HEK293 (cell line): ENCODE results near the gene DENND1C.

ENCODE experiments used
- CTCF ChIA-PET: fragments of 350-600 bp; formaldehyde crosslinking; extraction: SDS; loops from one replicate; lab custom pipeline; 2021; ENCODE audit warnings: antibody characterized with exemption; lab: Yijun Ruan, JAX
- POLR2A ChIA-PET: fragments of 300-600 bp; formaldehyde crosslinking; extraction: SDS; loops from one replicate; lab custom pipeline; 2020; ENCODE audit warnings: antibody characterized with exemption, inconsistent platforms; lab: Yijun Ruan, JAX
- H3K27ac ChIP-seq: fragments of 200-500 bp; sonication (Bioruptor generic); 2 replicates; pipeline ENCODE4 v1.5.1; 2014; ENCODE audit warnings: low read depth, low read length, control low read depth, inconsistent platforms; ENCODE audit errors: extremely low read depth
- H3K36me3 ChIP-seq, 2 experiments: fragments of 200-500 bp in 1 of 2; sonication (Bioruptor generic) in 1 of 2; 1 replicate in 1 of 2; 2 replicates in 1 of 2; pipeline ENCODE4 v1.5.1; 2014 to 2017; ENCODE audit warnings: inconsistent platforms in 2 of 2, low read length in 2 of 2; ENCODE audit not compliant: control insufficient read depth in 2 of 2, insufficient read depth in 1 of 2
- H3K4me1 ChIP-seq: fragments of 200-500 bp; sonication (Bioruptor generic); 2 replicates; pipeline ENCODE4 v1.5.1; 2014; ENCODE audit warnings: mild to moderate bottlenecking, low read length, inconsistent platforms; ENCODE audit not compliant: control insufficient read depth, insufficient read depth
- H3K4me3 ChIP-seq: 2 replicates; pipeline ENCODE4 v1.5.1; 2011; ENCODE audit warnings: low read depth, mild to moderate bottlenecking, control low read depth, low read length, moderate library complexity
- H3K9me3 ChIP-seq: fragments of 200-500 bp; sonication (Bioruptor generic); 2 replicates; pipeline ENCODE4 v1.5.1; 2014; ENCODE audit warnings: low read depth, low read length, inconsistent platforms; ENCODE audit not compliant: control insufficient read depth, insufficient read depth
- KLF1 ChIP-seq: fragments of 450-650 bp; formaldehyde crosslinking; IDR thresholded peaks from 2 replicates; pipeline ENCODE4 v1.5.1; 2016; ENCODE audit warnings: missing biosample characterization, missing genetic modification characterization
- MEIS1 ChIP-seq: sonication (generic); formaldehyde crosslinking; IDR thresholded peaks from 2 replicates; pipeline ENCODE4 v1.8.1; 2022; ENCODE audit warnings: missing genetic modification reagents, mild to moderate bottlenecking, borderline replicate concordance
- SCRT1 ChIP-seq: fragments of 450-650 bp; formaldehyde crosslinking; IDR thresholded peaks from 2 replicates; pipeline ENCODE4 v1.5.1; 2016; ENCODE audit warnings: missing biosample characterization, missing genetic modification characterization, borderline replicate concordance
- ZEB2 ChIP-seq: fragments of 450-650 bp; formaldehyde crosslinking; IDR thresholded peaks from 2 replicates; pipeline ENCODE4 v1.5.1; 2016; ENCODE audit warnings: missing biosample characterization, missing genetic modification characterization
- ZIC2 ChIP-seq: fragments of 450-650 bp; formaldehyde crosslinking; IDR thresholded peaks from 2 replicates; pipeline ENCODE4 v1.5.1; 2016; ENCODE audit warnings: missing biosample characterization, missing genetic modification characterization
- ZNF394 ChIP-seq: fragments of 450-650 bp; formaldehyde crosslinking; IDR thresholded peaks from 2 replicates; pipeline ENCODE4 v1.5.1; 2016; ENCODE audit warnings: missing biosample characterization, missing genetic modification characterization, mild to moderate bottlenecking, moderate library complexity, borderline replicate concordance
- ZNF404 ChIP-seq: fragments of 450-650 bp; formaldehyde crosslinking; IDR thresholded peaks from 2 replicates; pipeline ENCODE4 v1.5.1; 2017; ENCODE audit warnings: missing biosample characterization, missing genetic modification characterization
- ZNF571 ChIP-seq: fragments of 450-650 bp; formaldehyde crosslinking; IDR thresholded peaks from 2 replicates; pipeline ENCODE4 v1.5.0; 2017; ENCODE audit warnings: missing biosample characterization, missing genetic modification characterization
- ZNF664 ChIP-seq: fragments of 450-650 bp; formaldehyde crosslinking; IDR thresholded peaks from 2 replicates; pipeline ENCODE4 v1.5.1; 2016; ENCODE audit warnings: missing biosample characterization, missing genetic modification characterization
- ZNF707 ChIP-seq: fragments of 450-650 bp; formaldehyde crosslinking; IDR thresholded peaks from 2 replicates; pipeline ENCODE4 v1.5.1; 2016; ENCODE audit warnings: missing biosample characterization, missing genetic modification characterization
- ZNF837 ChIP-seq: fragments of 450-650 bp; formaldehyde crosslinking; IDR thresholded peaks from 2 replicates; pipeline ENCODE4 v1.5.1; 2016; ENCODE audit warnings: missing biosample characterization, missing genetic modification characterization
- ZNF843 ChIP-seq: fragments of 450-650 bp; formaldehyde crosslinking; IDR thresholded peaks from 2 replicates; pipeline ENCODE4 v1.5.1; 2016; ENCODE audit warnings: missing biosample characterization, missing genetic modification characterization
- TF ChIP-seq, protein P1 (sequence below): fragments of 450-650 bp; formaldehyde crosslinking; IDR thresholded peaks from 2 replicates; pipeline ENCODE4 v1.5.1; 2017; ENCODE audit warnings: missing biosample characterization, missing genetic modification characterization
- TF ChIP-seq, protein P2 (sequence below): fragments of 450-650 bp; formaldehyde crosslinking; IDR thresholded peaks from 2 replicates; pipeline ENCODE4 v1.5.1; 2016; ENCODE audit warnings: missing biosample characterization, missing genetic modification characterization
- TF ChIP-seq, protein P3 (sequence below): fragments of 450-650 bp; IDR thresholded peaks from 2 replicates; pipeline ENCODE4 v1.5.1; 2018; ENCODE audit warnings: missing biosample characterization, mild to moderate bottlenecking, missing genetic modification characterization
- TF ChIP-seq, protein P4 (sequence below): fragments of 450-650 bp; formaldehyde crosslinking; IDR thresholded peaks from 2 replicates; pipeline ENCODE4 v1.5.1; 2016; ENCODE audit warnings: missing biosample characterization, missing genetic modification characterization

DENND1C gene

DNA sequence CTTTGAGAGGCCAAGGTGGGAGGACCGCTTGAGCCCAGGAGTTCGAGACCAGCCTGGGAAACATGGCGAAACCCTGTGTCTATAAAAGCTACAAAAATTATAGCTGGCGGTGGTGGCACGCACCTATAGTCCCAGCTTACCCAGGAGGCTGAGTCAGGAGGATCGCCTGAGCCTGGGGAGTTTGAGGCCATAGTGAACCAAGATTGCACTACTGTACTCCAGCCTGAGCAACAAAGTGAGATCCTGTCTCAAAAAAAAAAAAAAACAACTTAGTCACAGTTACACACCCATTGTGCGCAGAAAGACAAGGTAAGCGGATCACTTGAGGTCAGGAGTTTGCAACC, 728 bp upstream of the DENND1C start:
- ChIA-PET CTCF (interaction anchor here (0.6 to 2.0 kb wide), 8 partner anchors 8 to 285 kb away, joined by 3 to 7 read pairs (median 3); partner anchors contain the start of genes ALKBH7, CLPP and SH2D3A), POLR2A (interaction anchor here (0.6 kb wide), 1 partner anchor 170 kb away, joined by 3 read pairs; no protein-coding TSS in a partner anchor)
- Histone ChIP-seq H3K36me3 (no peaks in the 10 kb centered on the region), H3K4me3 (no peak overlapping the region), H3K4me1 (no peaks in the 10 kb centered on the region), H3K27ac (no peak overlapping the region), H3K9me3 (no peaks in the 10 kb centered on the region)
- TF ChIP-seq, protein P1, sequence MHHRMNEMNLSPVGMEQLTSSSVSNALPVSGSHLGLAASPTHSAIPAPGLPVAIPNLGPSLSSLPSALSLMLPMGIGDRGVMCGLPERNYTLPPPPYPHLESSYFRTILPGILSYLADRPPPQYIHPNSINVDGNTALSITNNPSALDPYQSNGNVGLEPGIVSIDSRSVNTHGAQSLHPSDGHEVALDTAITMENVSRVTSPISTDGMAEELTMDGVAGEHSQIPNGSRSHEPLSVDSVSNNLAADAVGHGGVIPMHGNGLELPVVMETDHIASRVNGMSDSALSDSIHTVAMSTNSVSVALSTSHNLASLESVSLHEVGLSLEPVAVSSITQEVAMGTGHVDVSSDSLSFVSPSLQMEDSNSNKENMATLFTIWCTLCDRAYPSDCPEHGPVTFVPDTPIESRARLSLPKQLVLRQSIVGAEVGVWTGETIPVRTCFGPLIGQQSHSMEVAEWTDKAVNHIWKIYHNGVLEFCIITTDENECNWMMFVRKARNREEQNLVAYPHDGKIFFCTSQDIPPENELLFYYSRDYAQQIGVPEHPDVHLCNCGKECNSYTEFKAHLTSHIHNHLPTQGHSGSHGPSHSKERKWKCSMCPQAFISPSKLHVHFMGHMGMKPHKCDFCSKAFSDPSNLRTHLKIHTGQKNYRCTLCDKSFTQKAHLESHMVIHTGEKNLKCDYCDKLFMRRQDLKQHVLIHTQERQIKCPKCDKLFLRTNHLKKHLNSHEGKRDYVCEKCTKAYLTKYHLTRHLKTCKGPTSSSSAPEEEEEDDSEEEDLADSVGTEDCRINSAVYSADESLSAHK (tag by site-specific recombination) = no peak
- TF ChIP-seq KLF1 (tag by site-specific recombination) (no peak), ZNF707 (tag by site-specific recombination) (no peak), ZNF571 (no peak)
- TF ChIP-seq, protein P2, sequence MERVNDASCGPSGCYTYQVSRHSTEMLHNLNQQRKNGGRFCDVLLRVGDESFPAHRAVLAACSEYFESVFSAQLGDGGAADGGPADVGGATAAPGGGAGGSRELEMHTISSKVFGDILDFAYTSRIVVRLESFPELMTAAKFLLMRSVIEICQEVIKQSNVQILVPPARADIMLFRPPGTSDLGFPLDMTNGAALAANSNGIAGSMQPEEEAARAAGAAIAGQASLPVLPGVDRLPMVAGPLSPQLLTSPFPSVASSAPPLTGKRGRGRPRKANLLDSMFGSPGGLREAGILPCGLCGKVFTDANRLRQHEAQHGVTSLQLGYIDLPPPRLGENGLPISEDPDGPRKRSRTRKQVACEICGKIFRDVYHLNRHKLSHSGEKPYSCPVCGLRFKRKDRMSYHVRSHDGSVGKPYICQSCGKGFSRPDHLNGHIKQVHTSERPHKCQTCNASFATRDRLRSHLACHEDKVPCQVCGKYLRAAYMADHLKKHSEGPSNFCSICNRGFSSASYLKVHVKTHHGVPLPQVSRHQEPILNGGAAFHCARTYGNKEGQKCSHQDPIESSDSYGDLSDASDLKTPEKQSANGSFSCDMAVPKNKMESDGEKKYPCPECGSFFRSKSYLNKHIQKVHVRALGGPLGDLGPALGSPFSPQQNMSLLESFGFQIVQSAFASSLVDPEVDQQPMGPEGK (tag by site-specific recombination) = no peak

DNA sequence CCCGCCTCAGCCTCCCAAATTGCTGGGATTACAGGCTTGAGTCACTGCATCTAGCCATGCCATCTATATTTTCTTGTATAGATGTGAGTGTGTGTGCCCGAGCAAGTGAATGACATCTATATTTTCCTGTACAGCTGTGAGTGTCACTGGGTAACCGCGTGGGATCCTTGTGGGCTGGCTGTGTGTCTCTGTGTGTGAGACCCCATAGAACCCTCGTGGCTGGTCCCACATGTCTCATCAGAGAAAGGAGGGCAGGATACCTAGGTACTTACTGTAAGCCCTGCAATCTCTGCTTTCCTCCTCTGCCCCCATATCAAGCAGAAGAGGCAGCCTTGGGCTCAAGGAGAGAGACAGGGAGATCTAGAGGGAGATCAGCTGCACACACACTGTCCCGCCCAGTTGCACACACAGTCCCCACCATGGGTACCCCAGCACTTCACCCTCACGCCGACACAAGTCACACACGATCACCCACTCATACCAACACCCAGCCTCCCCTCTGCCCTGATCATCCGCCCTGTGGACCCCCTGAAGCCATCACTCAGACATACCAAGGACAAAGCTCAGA, 655 bp downstream of the DENND1C start:
- H3K9me3 ChIP-seq = no peaks in the 10 kb centered on the region
- TF ChIP-seq, protein P3, sequence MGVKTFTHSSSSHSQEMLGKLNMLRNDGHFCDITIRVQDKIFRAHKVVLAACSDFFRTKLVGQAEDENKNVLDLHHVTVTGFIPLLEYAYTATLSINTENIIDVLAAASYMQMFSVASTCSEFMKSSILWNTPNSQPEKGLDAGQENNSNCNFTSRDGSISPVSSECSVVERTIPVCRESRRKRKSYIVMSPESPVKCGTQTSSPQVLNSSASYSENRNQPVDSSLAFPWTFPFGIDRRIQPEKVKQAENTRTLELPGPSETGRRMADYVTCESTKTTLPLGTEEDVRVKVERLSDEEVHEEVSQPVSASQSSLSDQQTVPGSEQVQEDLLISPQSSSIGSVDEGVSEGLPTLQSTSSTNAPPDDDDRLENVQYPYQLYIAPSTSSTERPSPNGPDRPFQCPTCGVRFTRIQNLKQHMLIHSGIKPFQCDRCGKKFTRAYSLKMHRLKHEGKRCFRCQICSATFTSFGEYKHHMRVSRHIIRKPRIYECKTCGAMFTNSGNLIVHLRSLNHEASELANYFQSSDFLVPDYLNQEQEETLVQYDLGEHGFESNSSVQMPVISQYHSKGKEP (tag by site-specific recombination) = no peak
- TF ChIP-seq ZEB2 (tag by site-specific recombination) = no peak
- CTCF ChIA-PET = interaction anchor here (0.8 to 2.0 kb wide), 4 partner anchors 10 to 298 kb away, joined by 3 to 7 read pairs (median 3); partner anchors contain the start of gene CRB3
- H3K4me3 ChIP-seq = no peak overlapping the region
- H3K4me1 ChIP-seq = no peaks in the 10 kb centered on the region
- no peak overlapping the region for H3K27ac ChIP-seq
- POLR2A ChIA-PET = no interaction called here
- H3K36me3 ChIP-seq = no peaks in the 10 kb centered on the region

DNA sequence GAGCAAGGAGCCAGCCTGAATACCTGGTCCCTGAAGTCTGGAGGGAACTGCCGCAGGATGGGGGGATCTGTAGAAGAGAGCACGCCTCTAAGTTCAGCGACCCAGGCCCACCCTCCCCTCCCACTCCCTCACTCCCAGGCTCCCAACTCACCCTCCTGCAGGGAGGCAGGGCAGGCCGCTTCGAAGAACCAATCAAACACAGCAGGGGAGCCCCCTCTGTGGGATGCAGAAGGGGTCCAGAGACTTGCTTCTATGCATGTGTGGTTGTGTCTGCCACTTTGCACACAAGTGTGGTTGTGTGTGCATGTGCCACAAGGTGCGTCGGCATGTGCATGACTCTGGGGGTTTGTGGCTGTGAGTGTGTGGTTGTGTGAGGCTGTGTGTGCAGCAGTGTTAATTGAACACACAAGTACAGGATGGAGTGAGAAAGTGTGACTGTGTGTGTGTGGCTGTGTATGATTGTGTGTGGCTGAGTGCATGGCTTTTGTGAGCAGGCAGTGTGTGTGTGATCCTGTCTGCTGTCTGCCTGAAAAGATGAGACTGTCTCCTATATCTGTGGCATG, 1.7 kb downstream of the DENND1C start:
- Histone ChIP-seq H3K36me3 (no peaks in the 10 kb centered on the region), H3K9me3 (no peaks in the 10 kb centered on the region), H3K4me1 (no peaks in the 10 kb centered on the region), H3K4me3 (no peak overlapping the region), H3K27ac (no peak overlapping the region)
- ChIA-PET POLR2A (no interaction called here), CTCF (interaction anchor here (1.6 kb wide), 1 partner anchor 36 kb away, joined by 3 read pairs; no protein-coding TSS in a partner anchor)
- TF ChIP-seq ZIC2 = peak; percentile 62
- TF ChIP-seq ZNF404 (tag by site-specific recombination) = no peak

DNA sequence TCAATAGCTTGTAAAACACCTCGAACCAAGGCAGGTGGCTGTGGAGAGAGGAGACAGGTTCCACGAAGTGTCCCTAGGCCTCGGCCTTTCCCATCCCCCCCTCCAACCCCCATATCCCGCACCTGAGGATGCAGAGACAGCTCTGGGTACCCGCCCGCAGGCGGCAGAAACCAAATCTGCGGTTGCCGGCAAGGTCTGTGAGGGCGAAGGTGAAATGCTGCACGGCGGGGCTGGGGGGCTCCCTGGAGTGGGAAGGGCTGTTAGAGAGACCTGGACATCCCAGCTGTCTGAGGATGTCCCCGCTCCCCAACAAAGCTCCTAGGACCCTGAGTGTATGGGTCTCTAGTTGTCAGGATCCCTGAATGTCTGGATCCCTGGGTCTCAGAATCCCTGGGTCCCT, 2.8 kb downstream of the DENND1C start:
- POLR2A ChIA-PET = no interaction called here
- H3K36me3 ChIP-seq = no peaks in the 10 kb centered on the region
- TF ChIP-seq, protein P4, sequence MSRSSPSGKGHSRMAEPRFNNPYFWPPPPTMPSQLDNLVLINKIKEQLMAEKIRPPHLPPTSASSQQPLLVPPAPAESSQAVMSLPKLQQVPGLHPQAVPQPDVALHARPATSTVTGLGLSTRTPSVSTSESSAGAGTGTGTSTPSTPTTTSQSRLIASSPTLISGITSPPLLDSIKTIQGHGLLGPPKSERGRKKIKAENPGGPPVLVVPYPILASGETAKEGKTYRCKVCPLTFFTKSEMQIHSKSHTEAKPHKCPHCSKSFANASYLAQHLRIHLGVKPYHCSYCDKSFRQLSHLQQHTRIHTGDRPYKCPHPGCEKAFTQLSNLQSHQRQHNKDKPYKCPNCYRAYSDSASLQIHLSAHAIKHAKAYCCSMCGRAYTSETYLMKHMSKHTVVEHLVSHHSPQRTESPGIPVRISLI (tag by site-specific recombination) = no peak
- TF ChIP-seq ZNF664 (tag by site-specific recombination) (no peak), ZNF843 (no peak), ZNF837 (no peak), ZNF394 (tag by site-specific recombination) (no peak), MEIS1 (CRISPR knock-in tag) (no peak), SCRT1 (tag by site-specific recombination) (no peak)
- TF ChIP-seq, all 188 proteins: peak for 0

More for the DNA sequence above, 2.8 kb downstream of the DENND1C start:
- no peak overlapping the region for H3K27ac ChIP-seq
- no peaks in the 10 kb centered on the region for H3K9me3 ChIP-seq
- CTCF ChIA-PET = no interaction called here
- no peak overlapping the region for H3K4me3 ChIP-seq
- no peaks in the 10 kb centered on the region for H3K4me1 ChIP-seq
